HFFc6 (cell line): ENCODE results near the gene GRAMD4. TPM values are rescaled to one million over a fixed set of nuclear protein-coding genes. Genes with fewer than 3 reads are reported as not detected.

Experiments
- DNase-seq: peaks from one replicate; pipeline ENCODE4 v3.0.0-alpha.2; 2018
- H3K27ac Mint-ChIP-seq: 2 replicates; pipeline ENCODE4 v1.8.0; 2020; ENCODE audit warnings: mild to moderate bottlenecking, mixed read lengths
- H3K27me3 Mint-ChIP-seq: 2 replicates; pipeline ENCODE4 v1.8.0; 2021; ENCODE audit warnings: mild to moderate bottlenecking, moderate library complexity, mixed read lengths; ENCODE audit not compliant: insufficient read depth
- H3K36me3 Mint-ChIP-seq: 2 replicates; pipeline ENCODE4 v1.8.0; 2021; ENCODE audit warnings: low read depth, mixed read lengths
- H3K4me1 Mint-ChIP-seq: 2 replicates; pipeline ENCODE4 v1.8.0; 2020; ENCODE audit warnings: low read depth, mixed read lengths
- H3K4me3 Mint-ChIP-seq: 2 replicates; pipeline ENCODE4 v1.8.0; 2020; ENCODE audit warnings: mild to moderate bottlenecking, moderate library complexity, mixed read lengths
- H3K9me3 Mint-ChIP-seq: 2 replicates; pipeline ENCODE4 v1.8.0; 2020; ENCODE audit warnings: mild to moderate bottlenecking, mixed read lengths
- CTCF ChIP-seq: fragments of 200-600 bp; sonication (generic); IDR thresholded peaks from 2 replicates; pipeline ENCODE4 v1.5.0; 2021; ENCODE audit warnings: antibody characterized with exemption, mild to moderate bottlenecking
- total RNA-seq, 6 experiments: library from RNA; stranded (reverse); fragmentation: NEBNext Ultra II Directional; extraction: Animal tissue kit (Norgen Biotek cat#: 25700); gene quantifications; 2 replicates in 1 of 6; 3 replicates in 5 of 6; pipeline ENCODE4 v1.2.3, GENCODE V29; 2021

The GRAMD4 gene
- total RNA-seq, 6 experiments from 2014 or later = 6.8 to 16.3 (median 9.5) TPM

- Mint-ChIP-seq H3K36me3 (no peaks in the 10 kb centered on the region), H3K27ac (no peak overlapping the region), H3K9me3 (no peaks in the 10 kb centered on the region), H3K4me3 (no peak overlapping the region), H3K4me1 (peaks cover 6% of the 10 kb centered on the region), H3K27me3 (peaks cover 3% of the 10 kb centered on the region)
- no peak for DNase-seq
- no peak for TF ChIP-seq CTCF
Observed at GRCh38 chr22:46635756-46636155, 15.6 kb downstream of the GRAMD4 start.

GRCh38 chr22:46636221-46637002, 16.2 kb downstream of the GRAMD4 start:
- no peak for TF ChIP-seq CTCF
- Mint-ChIP-seq H3K4me1 (peaks cover 7% of the 10 kb centered on the region), H3K27me3 (peaks cover 3% of the 10 kb centered on the region), H3K4me3 (no peak overlapping the region), H3K9me3 (no peaks in the 10 kb centered on the region), H3K27ac (no peak overlapping the region), H3K36me3 (no peaks in the 10 kb centered on the region)
- DNase-seq = no peak

GRCh38 chr22:46637711-46638600, 17.8 kb downstream of the GRAMD4 start:
- H3K9me3 Mint-ChIP-seq = peaks cover 3% of the 10 kb centered on the region; the same call in 1 of the 2 replicates
- H3K27me3 Mint-ChIP-seq = peaks cover 5% of the 10 kb centered on the region
- no peak for DNase-seq
- no peak overlapping the region for H3K27ac Mint-ChIP-seq
- no peak overlapping the region for H3K4me3 Mint-ChIP-seq
- 0 out of 2 replicates have a peak, but pooled peaks cover 4% of the 10 kb centered on the region for H3K36me3 Mint-ChIP-seq
- TF ChIP-seq CTCF = no peak
- peaks cover 17% of the 10 kb centered on the region for H3K4me1 Mint-ChIP-seq

- peaks cover 7% of the 10 kb centered on the region; the same call in 1 of the 2 replicates for H3K9me3 Mint-ChIP-seq
- H3K4me3 Mint-ChIP-seq = no peak overlapping the region
- H3K27ac Mint-ChIP-seq = no peak overlapping the region
- TF ChIP-seq CTCF = no peak
- peaks cover 7% of the 10 kb centered on the region for H3K27me3 Mint-ChIP-seq
- H3K36me3 Mint-ChIP-seq = 0 out of 2 replicates have a peak, but pooled peaks cover 7% of the 10 kb centered on the region
- peaks cover 17% of the 10 kb centered on the region for H3K4me1 Mint-ChIP-seq
- DNase-seq = peak; percentile 22
Observed at GRCh38 chr22:46638601-46639431, 18.6 kb downstream of the GRAMD4 start.

- TF ChIP-seq CTCF = no peak
- peaks cover 7% of the 10 kb centered on the region; the same call in 1 of the 2 replicates for H3K9me3 Mint-ChIP-seq
- no peak overlapping the region for H3K4me3 Mint-ChIP-seq
- no peak for DNase-seq
- H3K27me3 Mint-ChIP-seq = peaks cover 7% of the 10 kb centered on the region
- H3K27ac Mint-ChIP-seq = no peak overlapping the region
- H3K36me3 Mint-ChIP-seq = 0 out of 2 replicates have a peak, but pooled peaks cover 7% of the 10 kb centered on the region
- H3K4me1 Mint-ChIP-seq = peaks cover 11% of the 10 kb centered on the region
Observed at GRCh38 chr22:46639843-46640242, 19.7 kb downstream of the GRAMD4 start.
